DND-41 (cell line): Measurements from ENCODE around the gene SEMA4C.

ENCODE experiments used
- ATAC-seq: fragments of 200-7000 bp; cut with Tn5 transposase; 3 replicates; pipeline ENCODE4 v1.9.1; 2021; ENCODE audit warnings: low read depth; ENCODE audit not compliant: insufficient read depth
- DNase-seq: peaks from one replicate; pipeline ENCODE4 v3.0.0-alpha.2; 2020
- H2AFZ ChIP-seq: 2 replicates; pipeline ENCODE4 v1.6.0; 2012; ENCODE audit warnings: low read depth, low read length
- H3K27ac ChIP-seq: 2 replicates; pipeline ENCODE4 v1.5.1; 2012; ENCODE audit warnings: low read length, inconsistent platforms
- H3K27me3 ChIP-seq: fragments of 200-600 bp; sonication (generic); 2 replicates; pipeline ENCODE4 v1.6.0; 2012; ENCODE audit warnings: low read length, mild to moderate bottlenecking, inconsistent platforms; ENCODE audit not compliant: insufficient read depth, poor library complexity
- H3K36me3 ChIP-seq: 2 replicates; pipeline ENCODE4 v1.5.1; 2012; ENCODE audit warnings: low read length, inconsistent platforms; ENCODE audit not compliant: insufficient read depth
- H3K4me1 ChIP-seq: 2 replicates; pipeline ENCODE4 v1.5.1; 2012; ENCODE audit warnings: mild to moderate bottlenecking, low read length; ENCODE audit not compliant: insufficient read depth
- H3K4me2 ChIP-seq: 2 replicates; pipeline ENCODE4 v1.6.0; 2012; ENCODE audit warnings: mild to moderate bottlenecking, moderate library complexity, low read length, inconsistent platforms; ENCODE audit not compliant: insufficient read depth
- H3K4me3 ChIP-seq, 2 experiments: fragments of 200-600 bp in 1 of 2; shearing (Covaris generic) in 1 of 2; 2 replicates each; pipeline ENCODE4 v1.5.1; 2012 to 2016; ENCODE audit warnings: inconsistent platforms in 2 of 2, low read length in 2 of 2, mild to moderate bottlenecking in 2 of 2, low read depth in 1 of 2, moderate library complexity in 1 of 2
- H3K79me2 ChIP-seq: 2 replicates; pipeline ENCODE4 v1.6.0; 2012; ENCODE audit warnings: low read length, inconsistent platforms; ENCODE audit not compliant: insufficient read depth
- H3K9ac ChIP-seq: 2 replicates; pipeline ENCODE4 v1.6.0; 2012; ENCODE audit warnings: low read depth, mild to moderate bottlenecking, inconsistent platforms, low read length, moderate library complexity
- H3K9me3 ChIP-seq: 2 replicates; pipeline ENCODE4 v1.5.1; 2012; ENCODE audit warnings: low read length, moderate library complexity, mild to moderate bottlenecking, inconsistent platforms; ENCODE audit not compliant: insufficient read depth, severe bottlenecking
- H4K20me1 ChIP-seq: 2 replicates; pipeline ENCODE4 v1.6.0; 2012; ENCODE audit warnings: low read length; ENCODE audit not compliant: insufficient read depth
- CTCF ChIP-seq: IDR thresholded peaks from 2 replicates; pipeline ENCODE4 v1.5.1; 2012; ENCODE audit warnings: borderline replicate concordance, low read length, moderate library complexity, mild to moderate bottlenecking; ENCODE audit not compliant: poor library complexity, severe bottlenecking; ENCODE audit errors: extremely low read depth
- EZH2 ChIP-seq: IDR thresholded peaks from 3 replicates; pipeline ENCODE4 v1.6.1; 2012; ENCODE audit warnings: borderline replicate concordance, low read depth, mild to moderate bottlenecking, moderate library complexity, low read length, inconsistent platforms; ENCODE audit not compliant: severe bottlenecking

Gene SEMA4C

GRCh38 chr2:96839875-96840850 lies 29.7 kb downstream of the SEMA4C start:
- no peak overlapping the region for H3K4me3 ChIP-seq
- no peak overlapping the region for H2AFZ ChIP-seq
- H4K20me1 ChIP-seq = peaks cover 10% of the 10 kb centered on the region
- no peaks in the 10 kb centered on the region for H3K79me2 ChIP-seq
- no peaks in the 10 kb centered on the region for H3K4me1 ChIP-seq
- no peak for TF ChIP-seq EZH2
- TF ChIP-seq CTCF = no peak
- no peak overlapping the region for H3K27ac ChIP-seq
- DNase-seq = no peak
- ATAC-seq = 0 out of 3 replicates have a peak, but pooled peaks have one; percentile 7
- no peaks in the 10 kb centered on the region for H3K27me3 ChIP-seq
- H3K9ac ChIP-seq = no peak overlapping the region
- peaks cover 53% of the 10 kb centered on the region for H3K36me3 ChIP-seq
- no peak overlapping the region for H3K4me2 ChIP-seq
- H3K9me3 ChIP-seq = no peaks in the 10 kb centered on the region

- DNase-seq (peak; percentile 21), ATAC-seq (peak; percentile 23; the same call in 1 of the 3 replicates)
- Histone ChIP-seq H3K9ac (no peak overlapping the region), H4K20me1 (peaks cover 13% of the 10 kb centered on the region), H3K79me2 (no peaks in the 10 kb centered on the region), H3K9me3 (no peaks in the 10 kb centered on the region), H3K4me3 (no peak overlapping the region), H3K27ac (no peak overlapping the region), H3K27me3 (no peaks in the 10 kb centered on the region), H3K4me1 (no peaks in the 10 kb centered on the region), H2AFZ (no peak overlapping the region), H3K4me2 (no peak overlapping the region), H3K36me3 (peaks cover 58% of the 10 kb centered on the region)
- TF ChIP-seq CTCF (no peak), EZH2 (no peak)
Observed at GRCh38 chr2:96839293-96839874, 30.5 kb downstream of the SEMA4C start.

- Histone ChIP-seq H4K20me1 (peaks cover 13% of the 10 kb centered on the region), H3K9ac (no peak overlapping the region), H3K27me3 (no peaks in the 10 kb centered on the region), H3K4me3 (no peak overlapping the region), H2AFZ (no peak overlapping the region), H3K79me2 (no peaks in the 10 kb centered on the region), H3K9me3 (no peaks in the 10 kb centered on the region), H3K4me2 (no peak overlapping the region), H3K4me1 (no peaks in the 10 kb centered on the region), H3K27ac (no peak overlapping the region), H3K36me3 (peaks cover 61% of the 10 kb centered on the region)
- ATAC-seq (no peak), DNase-seq (no peak)
- TF ChIP-seq CTCF = no peak
- TF ChIP-seq EZH2 = no peak
Observed at GRCh38 chr2:96838345-96839292, 31.3 kb downstream of the SEMA4C start.
